ENCODE measurements around the gene ASXL1. TPM values are rescaled to one million over a fixed set of nuclear protein-coding genes. Genes with fewer than 3 reads are reported as not detected.

The ASXL1 gene
- total RNA-seq, 1 experiment from 2014 or later: 52.2 TPM

DNA sequence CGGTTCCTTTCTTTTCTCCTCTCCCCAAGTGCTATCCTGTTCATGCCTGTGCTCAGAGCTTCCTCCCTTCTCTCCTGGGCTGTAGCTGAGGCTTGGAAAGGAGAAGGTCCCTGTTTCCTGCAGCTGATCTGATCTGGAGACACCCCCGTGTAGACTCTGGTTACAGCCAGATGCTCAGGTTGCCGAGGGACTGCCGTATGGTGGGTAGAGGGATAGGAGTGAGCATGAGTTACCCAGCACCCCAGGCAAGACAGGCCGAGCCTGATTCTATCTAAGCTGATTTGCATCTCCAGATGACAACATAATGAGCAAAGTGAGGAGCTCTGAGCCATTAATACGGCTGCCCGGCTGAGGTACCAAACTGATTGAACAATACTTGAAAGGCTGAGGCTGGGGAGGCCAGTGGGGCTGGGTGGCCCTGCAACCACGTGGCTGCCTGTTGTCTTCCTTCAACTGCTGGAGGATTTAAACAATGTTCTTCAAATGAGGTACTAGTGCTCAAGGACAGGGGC lies 91.8 kb downstream of the ASXL1 start:
- H3K4me1 ChIP-seq (ENCODE audit: control insufficient read depth in 1 of 2, insufficient read depth in 2 of 2, low read length in 2 of 2): no peaks in the 10 kb centered on the region
- CTCF ChIA-PET: no interaction called here
- no peak overlapping the region for H2AFZ ChIP-seq (ENCODE audit: low read depth, low read length, poor library complexity, severe bottlenecking)
- H3K4me2 ChIP-seq (ENCODE audit: low read length): no peak overlapping the region
- no peaks in the 10 kb centered on the region for H3K9me2 ChIP-seq (ENCODE audit: insufficient read depth)
- RAD21 ChIA-PET (ENCODE audit: low non-redundant PET in 1 of 2, low total read pairs in 2 of 2, uncharacterized antibody in 2 of 2, unreplicated experiment in 2 of 2): no interaction called here
- intact Hi-C loops (cut with micrococcal nuclease): no loop called here
- H3K27ac ChIP-seq (ENCODE audit: low read depth, low read length): no peak overlapping the region
- ATAC-seq (no peak), DNase-seq (ENCODE audit: low read depth, low spot score) (no peak)
- no peaks in the 10 kb centered on the region for H4K20me1 ChIP-seq (ENCODE audit: insufficient read depth)
- peaks cover 0 to 7% of the 10 kb centered on the region in 2 experiments; a peak in 2 of 4 replicates for H3K36me3 ChIP-seq (ENCODE audit: control insufficient read depth in 1 of 2, insufficient read depth in 2 of 2, low read length in 2 of 2)
- H3K4me3 ChIP-seq (replicated peaks in 1 of 2; ENCODE audit: low read depth in 1 of 2, low read length in 2 of 2): no peak overlapping the region
- H3K79me2 ChIP-seq (ENCODE audit: insufficient read depth, low read length): no peaks in the 10 kb centered on the region
- no peaks in the 10 kb centered on the region for H3K27me3 ChIP-seq (ENCODE audit: insufficient read depth, low read length)
- no peak overlapping the region for H3K9ac ChIP-seq (ENCODE audit: low read length)
- POLR2A ChIA-PET: interaction anchor here (0.7 kb wide), 1 partner anchor 198 kb away, joined by 3 read pairs; no protein-coding TSS in a partner anchor
- TF ChIP-seq CEBPB (IDR thresholded peaks at IDR 0.05; ENCODE audit: low read depth) (no peak), POLR2A (IDR thresholded peaks at IDR 0.05; ENCODE audit: borderline replicate concordance, extremely low read depth, insufficient read depth, insufficient read length) (no peak), ZNF274 (IDR thresholded peaks at IDR 0.05; ENCODE audit: low read depth, low read length) (no peak)
- TF ChIP-seq, protein P1, sequence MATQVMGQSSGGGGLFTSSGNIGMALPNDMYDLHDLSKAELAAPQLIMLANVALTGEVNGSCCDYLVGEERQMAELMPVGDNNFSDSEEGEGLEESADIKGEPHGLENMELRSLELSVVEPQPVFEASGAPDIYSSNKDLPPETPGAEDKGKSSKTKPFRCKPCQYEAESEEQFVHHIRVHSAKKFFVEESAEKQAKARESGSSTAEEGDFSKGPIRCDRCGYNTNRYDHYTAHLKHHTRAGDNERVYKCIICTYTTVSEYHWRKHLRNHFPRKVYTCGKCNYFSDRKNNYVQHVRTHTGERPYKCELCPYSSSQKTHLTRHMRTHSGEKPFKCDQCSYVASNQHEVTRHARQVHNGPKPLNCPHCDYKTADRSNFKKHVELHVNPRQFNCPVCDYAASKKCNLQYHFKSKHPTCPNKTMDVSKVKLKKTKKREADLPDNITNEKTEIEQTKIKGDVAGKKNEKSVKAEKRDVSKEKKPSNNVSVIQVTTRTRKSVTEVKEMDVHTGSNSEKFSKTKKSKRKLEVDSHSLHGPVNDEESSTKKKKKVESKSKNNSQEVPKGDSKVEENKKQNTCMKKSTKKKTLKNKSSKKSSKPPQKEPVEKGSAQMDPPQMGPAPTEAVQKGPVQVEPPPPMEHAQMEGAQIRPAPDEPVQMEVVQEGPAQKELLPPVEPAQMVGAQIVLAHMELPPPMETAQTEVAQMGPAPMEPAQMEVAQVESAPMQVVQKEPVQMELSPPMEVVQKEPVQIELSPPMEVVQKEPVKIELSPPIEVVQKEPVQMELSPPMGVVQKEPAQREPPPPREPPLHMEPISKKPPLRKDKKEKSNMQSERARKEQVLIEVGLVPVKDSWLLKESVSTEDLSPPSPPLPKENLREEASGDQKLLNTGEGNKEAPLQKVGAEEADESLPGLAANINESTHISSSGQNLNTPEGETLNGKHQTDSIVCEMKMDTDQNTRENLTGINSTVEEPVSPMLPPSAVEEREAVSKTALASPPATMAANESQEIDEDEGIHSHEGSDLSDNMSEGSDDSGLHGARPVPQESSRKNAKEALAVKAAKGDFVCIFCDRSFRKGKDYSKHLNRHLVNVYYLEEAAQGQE (IDR thresholded peaks at IDR 0.05; ENCODE audit: low read depth): no peak
- no peaks in the 10 kb centered on the region for H3K9me3 ChIP-seq (ENCODE audit: control insufficient read depth in 1 of 2, insufficient read depth in 1 of 2, low read depth in 1 of 2, low read length in 2 of 2)
- no TSS peak for BruUV-seq (replicated peaks)

DNA sequence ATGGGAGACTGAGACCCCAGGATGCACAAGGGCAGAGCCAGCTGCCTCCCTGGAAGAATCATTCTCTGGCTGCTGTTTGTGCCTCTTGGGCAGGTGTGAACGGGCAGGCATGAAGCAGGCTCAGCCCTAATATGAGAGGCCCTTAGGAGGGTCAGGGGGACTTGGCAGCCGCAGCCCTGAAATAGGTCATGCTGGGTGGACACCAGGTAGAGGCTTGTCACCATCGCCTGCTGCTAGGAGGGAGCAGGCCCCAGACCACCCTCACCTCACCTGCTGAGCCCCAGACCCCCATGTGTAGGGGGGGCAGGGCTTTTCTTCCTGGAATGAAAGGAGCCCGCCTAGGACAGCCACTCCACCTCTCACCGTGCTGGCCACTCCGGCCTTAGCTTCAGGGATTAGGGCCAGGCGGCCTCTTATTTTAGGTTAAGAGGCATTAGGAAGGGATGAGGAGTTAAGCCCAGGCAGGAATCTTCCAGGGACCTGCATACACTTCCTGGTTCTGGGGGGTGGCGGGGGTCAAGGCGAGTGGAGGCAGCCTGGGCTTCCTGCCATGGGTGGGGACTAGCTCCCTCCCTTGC lies 92.4 kb downstream of the ASXL1 start:
- intact Hi-C loops (cut with micrococcal nuclease): no loop called here
- CTCF ChIA-PET: no interaction called here
- no peaks in the 10 kb centered on the region for H4K20me1 ChIP-seq (ENCODE audit: insufficient read depth)
- no peak overlapping the region for H3K27ac ChIP-seq (ENCODE audit: low read depth, low read length)
- H3K36me3 ChIP-seq (ENCODE audit: control insufficient read depth in 1 of 2, insufficient read depth in 2 of 2, low read length in 2 of 2): peaks cover 0 to 7% of the 10 kb centered on the region in 2 experiments; a peak in 2 of 4 replicates
- no peaks in the 10 kb centered on the region for H3K9me2 ChIP-seq (ENCODE audit: insufficient read depth)
- H3K4me3 ChIP-seq (replicated peaks in 1 of 2; ENCODE audit: low read depth in 1 of 2, low read length in 2 of 2): no peak overlapping the region
- no peaks in the 10 kb centered on the region for H3K79me2 ChIP-seq (ENCODE audit: insufficient read depth, low read length)
- no peaks in the 10 kb centered on the region for H3K4me1 ChIP-seq (ENCODE audit: control insufficient read depth in 1 of 2, insufficient read depth in 2 of 2, low read length in 2 of 2)
- H3K4me2 ChIP-seq (ENCODE audit: low read length): no peak overlapping the region
- H3K27me3 ChIP-seq (ENCODE audit: insufficient read depth, low read length): no peaks in the 10 kb centered on the region
- no TSS peak for BruUV-seq (replicated peaks)
- no peak overlapping the region for H3K9ac ChIP-seq (ENCODE audit: low read length)
- DNase-seq (ENCODE audit: low read depth, low spot score) (no peak), ATAC-seq (no peak)
- POLR2A ChIA-PET: interaction anchor here (0.7 kb wide), 1 partner anchor 197 kb away, joined by 3 read pairs; no protein-coding TSS in a partner anchor
- RAD21 ChIA-PET (ENCODE audit: low non-redundant PET in 1 of 2, low total read pairs in 2 of 2, uncharacterized antibody in 2 of 2, unreplicated experiment in 2 of 2): no interaction called here
- H2AFZ ChIP-seq (ENCODE audit: low read depth, low read length, poor library complexity, severe bottlenecking): no peak overlapping the region
- H3K9me3 ChIP-seq (ENCODE audit: control insufficient read depth in 1 of 2, insufficient read depth in 1 of 2, low read depth in 1 of 2, low read length in 2 of 2): no peaks in the 10 kb centered on the region
- no peak for TF ChIP-seq POLR2AphosphoS5 (IDR thresholded peaks at IDR 0.05; ENCODE audit: low read depth, low read length)
- TF ChIP-seq ELF1 (IDR thresholded peaks at IDR 0.05; ENCODE audit: borderline replicate concordance, low read depth): no peak
- TF ChIP-seq, protein P2, sequence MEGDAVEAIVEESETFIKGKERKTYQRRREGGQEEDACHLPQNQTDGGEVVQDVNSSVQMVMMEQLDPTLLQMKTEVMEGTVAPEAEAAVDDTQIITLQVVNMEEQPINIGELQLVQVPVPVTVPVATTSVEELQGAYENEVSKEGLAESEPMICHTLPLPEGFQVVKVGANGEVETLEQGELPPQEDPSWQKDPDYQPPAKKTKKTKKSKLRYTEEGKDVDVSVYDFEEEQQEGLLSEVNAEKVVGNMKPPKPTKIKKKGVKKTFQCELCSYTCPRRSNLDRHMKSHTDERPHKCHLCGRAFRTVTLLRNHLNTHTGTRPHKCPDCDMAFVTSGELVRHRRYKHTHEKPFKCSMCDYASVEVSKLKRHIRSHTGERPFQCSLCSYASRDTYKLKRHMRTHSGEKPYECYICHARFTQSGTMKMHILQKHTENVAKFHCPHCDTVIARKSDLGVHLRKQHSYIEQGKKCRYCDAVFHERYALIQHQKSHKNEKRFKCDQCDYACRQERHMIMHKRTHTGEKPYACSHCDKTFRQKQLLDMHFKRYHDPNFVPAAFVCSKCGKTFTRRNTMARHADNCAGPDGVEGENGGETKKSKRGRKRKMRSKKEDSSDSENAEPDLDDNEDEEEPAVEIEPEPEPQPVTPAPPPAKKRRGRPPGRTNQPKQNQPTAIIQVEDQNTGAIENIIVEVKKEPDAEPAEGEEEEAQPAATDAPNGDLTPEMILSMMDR (IDR thresholded peaks at IDR 0.05 in 2 of 3, conservative IDR thresholded peaks at IDR 0.05 in 1 of 3; ENCODE audit: borderline replicate concordance in 1 of 3, insufficient read depth in 1 of 3, low read depth in 2 of 3, low read length in 2 of 3): no peak
- TF ChIP-seq, protein P1 (IDR thresholded peaks at IDR 0.05; ENCODE audit: low read depth): no peak
- TF ChIP-seq YY1 (IDR thresholded peaks at IDR 0.05; ENCODE audit: extremely low read depth, insufficient replicate concordance, low read depth, low read length): no peak
- TF ChIP-seq CBX3 (IDR thresholded peaks at IDR 0.05; ENCODE audit: low read depth): no peak
